GM21576 (cell line): ENCODE results near the gene PCSK6.

Source experiments
- ATAC-seq: cut with Tn5 transposase; IDR thresholded peaks from one replicate; pipeline ENCODE4 v1.9.1; 2021; ENCODE audit warnings: mild to moderate bottlenecking, moderate library complexity; ENCODE audit not compliant: unreplicated experiment

PCSK6 gene

GRCh38 chr15:101315736-101316135 lies 173.8 kb downstream of the PCSK6 start:
- no peak for ATAC-seq

DNA sequence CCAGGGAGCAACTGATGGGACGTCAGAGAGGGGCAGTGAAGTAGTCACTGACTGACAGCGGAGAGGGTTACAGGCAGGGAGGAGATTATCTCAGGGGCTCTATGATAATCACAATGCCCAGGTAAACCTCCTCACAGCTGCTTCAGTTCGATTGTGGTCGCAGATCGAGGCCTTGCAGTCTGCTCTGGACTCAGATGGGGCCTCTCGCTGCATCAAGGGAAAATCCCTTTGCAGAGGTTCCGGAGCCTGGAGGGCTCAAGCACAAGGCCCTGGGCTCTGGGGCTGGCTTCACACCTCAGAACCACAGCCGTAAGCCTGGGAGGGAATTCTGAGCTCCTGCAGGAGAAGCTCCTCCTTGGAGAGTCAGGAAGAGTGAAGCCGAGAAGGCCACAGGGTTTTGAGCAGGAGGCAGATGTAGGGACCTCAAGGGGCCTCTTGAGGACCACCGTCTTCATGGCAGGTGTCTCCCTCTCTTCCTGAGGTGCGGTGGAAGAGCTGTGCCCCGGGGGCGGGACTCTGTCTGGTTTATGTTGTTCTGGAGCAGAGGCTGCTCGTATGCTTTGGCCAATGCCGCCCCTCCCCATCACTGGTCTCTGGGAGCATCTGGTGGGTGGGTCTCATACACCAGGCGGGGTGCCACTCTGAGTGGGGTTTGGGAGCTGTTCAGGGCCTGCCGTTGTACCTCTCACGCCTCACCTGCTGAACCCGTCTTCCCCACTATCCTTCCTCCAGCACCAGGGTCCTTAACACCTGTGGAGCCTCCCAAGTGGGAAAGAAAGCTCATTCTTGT lies 175.0 kb downstream of the PCSK6 start:
- ATAC-seq, result no peak

- no peak for ATAC-seq
These were observed 176.3 kb downstream of the PCSK6 start for GRCh38 chr15:101313041-101313761.

- ATAC-seq, result no peak
These were observed 179.0 kb downstream of the PCSK6 start for GRCh38 chr15:101310508-101310907.

DNA sequence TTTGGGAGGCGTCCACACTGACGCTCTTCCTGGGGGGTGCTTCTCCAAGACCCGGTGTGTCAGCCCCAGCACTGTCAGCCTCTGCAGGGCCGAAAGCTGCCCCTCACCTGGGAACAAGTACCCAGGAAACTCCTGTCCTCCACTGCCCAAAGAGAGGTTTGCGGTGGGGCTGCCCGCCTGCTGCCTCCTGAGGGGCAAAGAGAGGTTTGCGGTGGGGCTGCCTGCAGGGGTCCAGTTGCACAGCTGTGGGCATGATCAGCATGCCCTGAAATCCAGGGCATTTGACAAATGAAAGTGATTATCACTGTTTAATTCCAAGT lies 179.4 kb downstream of the PCSK6 start:
- no peak for ATAC-seq

DNA sequence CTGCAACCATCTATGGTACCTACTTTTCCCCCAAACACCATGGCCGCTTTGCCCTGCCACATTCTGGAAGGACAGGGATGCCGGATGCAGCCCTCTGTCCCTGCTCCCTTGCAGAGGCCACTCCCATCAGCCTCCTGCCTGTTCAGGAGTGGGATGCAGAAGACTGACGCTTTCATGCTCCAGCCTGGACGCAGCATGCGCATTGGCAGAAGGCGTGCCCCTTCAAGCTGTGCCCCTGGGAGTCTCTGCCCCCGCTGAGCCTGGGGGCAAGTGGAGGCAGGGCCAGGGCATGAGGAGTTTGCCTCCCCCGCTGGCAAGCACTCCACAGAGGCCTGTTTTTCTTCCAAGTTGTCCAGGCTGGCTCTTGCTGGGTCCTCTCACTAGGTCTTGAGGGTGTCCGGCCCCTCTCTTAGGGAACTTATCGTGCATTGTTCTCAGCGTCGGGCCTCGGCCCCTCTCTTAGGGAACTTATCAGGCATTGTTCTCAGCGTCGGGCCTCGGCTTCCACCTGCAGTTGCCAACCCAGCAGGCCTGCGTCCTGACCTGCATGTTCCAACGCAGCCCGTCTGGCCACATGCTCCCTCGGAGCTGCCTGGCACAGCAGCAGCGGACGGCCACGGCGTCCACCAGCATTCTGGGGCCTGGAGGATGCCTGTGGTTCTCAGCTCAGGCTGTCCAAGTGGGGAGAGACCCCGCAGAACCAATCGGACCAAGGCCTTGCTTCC lies 179.9 kb downstream of the PCSK6 start:
- no peak for ATAC-seq

GRCh38 chr15:101308604-101309435 lies 180.7 kb downstream of the PCSK6 start:
- ATAC-seq, result no peak

DNA sequence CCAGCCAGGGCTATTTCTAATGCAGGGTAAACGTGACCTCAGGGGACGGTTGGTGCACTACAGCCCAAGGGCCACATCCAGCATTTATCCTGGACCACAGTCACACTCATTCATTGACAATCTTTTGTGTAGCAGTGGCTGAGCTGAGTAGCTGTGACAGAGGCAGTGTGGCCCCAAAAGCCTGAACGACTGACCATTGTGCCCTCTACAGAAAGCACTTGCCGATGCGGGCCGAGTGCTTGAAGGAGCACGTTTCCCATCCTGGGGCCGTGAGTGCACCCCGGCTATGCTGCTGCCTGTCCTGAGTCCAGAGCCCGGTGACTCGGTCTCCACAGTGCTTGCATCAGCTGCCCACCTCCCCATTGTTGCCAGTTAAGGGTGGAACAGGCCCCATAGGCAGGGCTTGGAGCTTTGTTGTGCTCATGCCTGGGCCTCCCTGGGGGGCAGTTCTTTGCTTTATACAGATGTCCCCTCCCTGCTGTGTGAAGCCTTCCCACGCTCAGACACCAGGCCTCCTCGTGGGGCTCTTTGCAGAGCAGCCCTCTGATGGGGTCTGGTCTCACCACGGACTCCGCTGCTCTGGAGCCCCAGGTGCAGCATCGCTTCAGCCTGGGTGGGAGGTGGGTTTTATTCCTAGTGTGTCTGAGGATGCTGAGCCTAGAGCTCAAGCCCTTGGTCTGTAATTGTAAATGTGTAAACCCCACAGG lies 181.5 kb downstream of the PCSK6 start:
- ATAC-seq, result no peak

DNA sequence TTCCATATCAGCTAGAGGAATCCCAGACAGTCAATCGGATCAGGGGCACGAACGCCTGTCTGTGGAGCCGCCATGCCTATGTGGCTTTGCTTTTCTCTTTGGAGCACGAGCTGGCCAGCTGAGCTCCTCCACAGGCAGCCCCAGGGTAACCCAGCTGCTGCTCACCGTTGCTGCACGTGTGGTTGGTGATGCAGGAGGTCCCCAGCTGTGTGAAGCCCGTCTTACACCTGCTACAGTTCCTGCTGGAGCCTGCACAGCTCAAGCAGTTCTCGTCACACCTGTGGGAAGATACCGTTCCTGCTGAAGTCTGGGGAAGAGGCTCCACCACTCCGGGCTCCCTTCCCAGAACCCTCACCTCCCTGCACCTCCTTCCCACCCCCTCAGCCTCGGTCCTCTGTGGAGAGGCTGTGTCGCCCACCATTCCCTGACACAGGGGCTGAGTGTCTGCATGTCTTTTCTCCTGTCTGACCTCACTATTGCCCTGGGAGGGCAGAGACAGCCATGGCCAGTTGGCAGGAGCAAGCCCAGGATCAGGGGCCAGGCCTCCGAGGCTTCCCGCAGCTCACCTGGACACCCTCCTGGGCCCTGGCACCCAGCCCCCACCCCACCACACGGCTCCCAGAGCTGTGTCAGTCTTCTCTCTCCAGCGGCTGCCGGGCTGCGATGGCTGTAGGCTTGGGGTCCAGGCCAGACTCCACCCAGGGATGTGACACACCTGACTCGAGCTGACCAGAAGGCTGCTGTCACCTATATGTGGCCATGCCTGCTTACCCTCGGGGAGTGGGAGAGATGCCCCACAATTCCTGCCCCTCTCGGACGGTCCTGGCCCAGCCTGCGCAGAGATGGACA lies 182.2 kb downstream of the PCSK6 start:
- no peak for ATAC-seq

DNA sequence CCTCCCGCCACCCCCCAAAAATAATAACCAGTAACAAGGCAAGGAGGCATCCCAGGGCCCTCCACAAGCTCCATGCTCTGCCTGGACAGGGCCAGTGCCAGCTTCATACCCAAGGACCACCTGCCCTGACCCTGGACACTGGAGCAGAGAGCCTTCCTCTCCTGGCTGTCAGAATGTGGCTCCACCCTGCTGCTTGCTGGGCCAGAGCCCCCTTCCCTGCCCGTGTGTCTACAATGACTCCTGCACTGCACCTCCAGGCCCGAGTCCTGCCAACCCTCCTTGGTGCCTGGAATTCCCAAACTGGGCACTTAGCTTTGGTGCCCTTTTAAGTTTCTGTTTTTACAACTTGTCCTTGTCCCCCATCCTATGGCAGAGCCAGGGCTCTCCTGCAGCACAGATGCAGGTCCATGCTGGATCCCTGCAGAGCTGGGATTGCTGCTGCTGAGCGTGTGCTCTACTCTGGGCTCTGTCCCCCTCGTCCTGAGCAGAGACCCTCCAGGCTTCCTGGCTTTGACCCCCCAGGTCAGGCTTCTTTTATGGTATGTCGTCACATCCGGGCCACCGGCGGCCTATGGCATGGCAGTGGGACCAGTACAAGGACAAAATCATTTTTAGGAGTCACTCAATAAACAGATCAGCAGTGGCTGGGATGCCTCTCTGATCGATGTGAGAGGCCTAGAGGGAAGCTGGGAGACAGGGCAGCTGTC lies 183.0 kb downstream of the PCSK6 start:
- no peak for ATAC-seq

GRCh38 chr15:101305820-101306255 lies 183.7 kb downstream of the PCSK6 start:
- ATAC-seq, result no peak

DNA sequence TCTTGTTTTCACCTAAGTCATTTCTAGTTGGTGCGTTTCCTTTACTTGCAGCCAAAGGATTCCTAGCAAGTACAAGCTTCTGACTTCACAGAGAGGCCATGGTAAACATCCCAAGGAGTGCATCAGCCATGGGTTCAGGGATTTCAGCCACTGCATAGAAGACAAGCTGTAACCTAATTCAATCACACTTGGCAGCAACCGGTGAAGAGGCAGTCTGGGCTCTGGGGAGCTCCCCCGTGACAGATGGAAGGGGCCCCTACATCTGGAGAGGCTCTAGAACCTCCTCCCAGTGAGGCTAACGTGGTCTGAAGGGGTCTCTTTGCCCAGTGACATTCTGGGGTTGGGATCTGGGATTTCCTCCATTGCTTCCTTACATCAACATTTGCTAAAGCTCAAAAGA lies 186.1 kb downstream of the PCSK6 start:
- no peak for ATAC-seq

- no peak for ATAC-seq
These were observed 192.8 kb downstream of the PCSK6 start for GRCh38 chr15:101296418-101297405.

DNA sequence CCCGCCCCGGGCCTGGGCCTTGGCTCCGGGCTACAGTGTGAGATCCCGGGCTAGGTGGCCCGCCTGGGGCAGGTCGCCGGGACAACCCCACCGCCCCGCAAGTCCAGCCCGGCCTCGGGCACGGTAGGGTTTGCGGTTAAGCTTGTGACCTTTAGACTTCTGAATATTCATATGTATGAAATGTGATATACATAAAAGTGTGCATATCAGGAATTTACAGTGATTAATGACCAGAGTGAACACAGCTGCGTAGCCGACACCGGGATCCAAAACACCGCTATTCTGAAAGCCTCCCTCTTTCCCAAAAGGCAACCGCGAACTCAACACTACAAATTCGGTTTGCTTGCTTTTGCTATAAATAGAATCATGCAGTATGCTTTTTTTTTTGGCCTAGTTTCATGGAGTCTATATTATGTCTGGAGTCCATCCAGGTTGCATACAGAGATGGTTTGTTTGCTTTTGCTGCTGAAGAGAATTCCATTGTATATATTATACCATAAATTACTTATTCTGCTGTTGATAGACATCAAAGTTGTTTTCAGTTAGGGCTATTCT lies 193.8 kb downstream of the PCSK6 start:
- ATAC-seq, result no peak

GRCh38 chr15:101294731-101295606 lies 194.5 kb downstream of the PCSK6 start, which contains the start of gene SNRPA1:
Gene SNRPA1, minus strand, starts transcription at chr15:101295248. Its CDS starts 70 bp downstream, at chr15:101295178.
- ATAC-seq, result peak; percentile 69

GRCh38 chr15:101293122-101293521 lies 196.4 kb downstream of the PCSK6 start:
- no peak for ATAC-seq
